Measurements from ENCODE around the gene OR2J3.
"Not testable (repeated sequence)": the region's sequence is repeated elsewhere in the genome, so short reads cannot be mapped to it uniquely, and the experiment has no call there.

Gene OR2J3

DNA sequence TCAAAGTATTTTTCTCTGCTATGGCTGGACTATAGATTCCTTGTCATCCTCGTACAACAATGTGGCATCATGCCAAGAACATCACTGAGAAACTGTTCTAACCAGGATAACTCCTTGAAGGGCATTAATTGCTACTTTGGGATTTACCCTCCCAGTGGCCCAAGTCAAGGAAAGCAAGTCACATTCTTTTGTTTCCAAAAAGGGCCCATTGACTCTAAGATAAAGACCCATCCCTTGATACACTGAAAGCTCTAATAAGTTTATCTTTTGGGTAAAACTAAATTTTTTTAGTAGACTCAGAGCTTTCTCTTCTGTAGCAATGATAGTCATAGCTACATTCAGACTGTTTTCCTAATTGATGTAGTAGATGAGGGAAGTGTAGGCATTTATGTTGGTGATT lies at the start of gene OR2J3:
TSS of gene OR2J3 (plus strand) at position 301 of the 400 bp plus-strand sequence. CDS start 3,833 bp downstream, outside the sequence.
- H3K36me3 ChIP-seq (ENCODE audit: control insufficient read depth in 1 of 2, insufficient read depth in 2 of 2, low read length in 2 of 2), result no peaks in the 10 kb centered on the region
- no peak within 1 kb of the TSS for H3K27ac ChIP-seq (ENCODE audit: low read length)
- H3K27me3 ChIP-seq (ENCODE audit: low read depth, low read length), result no peaks in the 10 kb centered on the region
- H3K4me1 ChIP-seq (ENCODE audit: control insufficient read depth in 1 of 2, insufficient read depth in 2 of 2, low read length in 2 of 2), result no peaks in the 10 kb centered on the region
- no peaks in the 10 kb centered on the region for H3K9me3 ChIP-seq (ENCODE audit: control insufficient read depth in 1 of 2, low read length in 2 of 2)
- H3K4me3 ChIP-seq (ENCODE audit: low read depth in 1 of 2, low read length in 2 of 2), result no peak within 1 kb of the TSS

DNA sequence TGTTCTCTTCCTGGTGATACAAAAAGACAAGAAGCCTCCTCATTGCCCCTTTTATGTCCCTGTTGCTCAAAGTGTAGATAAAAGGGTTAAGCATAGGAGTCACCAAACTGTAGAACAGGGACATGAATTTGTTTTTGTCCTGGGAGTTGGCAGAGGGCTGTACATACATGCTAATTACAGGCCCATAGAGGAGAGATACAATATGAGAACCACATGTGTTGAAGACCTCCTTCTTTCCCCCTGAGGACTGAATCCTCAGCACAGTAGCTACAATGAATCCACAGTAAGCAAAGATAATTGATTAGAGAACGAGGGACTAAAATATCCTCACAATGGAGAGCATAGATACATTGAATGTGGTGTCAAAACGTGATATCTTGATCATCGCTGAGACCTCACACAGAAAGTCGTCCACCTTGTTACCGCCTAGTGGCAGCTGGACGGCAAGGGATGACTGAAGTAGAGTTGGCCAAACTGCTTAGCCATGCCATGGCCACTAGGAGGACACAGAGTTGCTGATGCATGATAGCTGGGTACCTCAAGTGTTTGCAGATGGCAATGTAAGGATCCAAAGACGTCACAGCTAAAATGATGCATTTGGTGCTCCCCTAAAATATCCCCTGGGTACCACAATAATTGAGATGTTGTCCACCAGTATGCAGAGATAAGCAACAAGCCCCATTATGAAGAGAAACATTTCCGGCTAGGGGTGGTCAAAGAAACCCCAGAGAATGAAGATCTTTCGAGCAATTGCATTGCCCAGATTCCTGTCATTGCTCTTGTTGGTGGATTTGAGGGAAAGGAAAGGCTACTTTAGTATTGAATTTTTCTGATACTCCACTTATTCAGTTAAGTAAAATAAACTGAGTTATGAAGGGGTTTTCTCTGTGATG lies 35.8 kb upstream of the OR2J3 start:
- H3K27ac ChIP-seq (ENCODE audit: low read length), result no peak overlapping the region
- H3K9me3 ChIP-seq (ENCODE audit: control insufficient read depth in 1 of 2, low read length in 2 of 2), result no peaks in the 10 kb centered on the region
- H3K4me1 ChIP-seq (ENCODE audit: control insufficient read depth in 1 of 2, insufficient read depth in 2 of 2, low read length in 2 of 2), result no peaks in the 10 kb centered on the region
- no peaks in the 10 kb centered on the region for H3K36me3 ChIP-seq (ENCODE audit: control insufficient read depth in 1 of 2, insufficient read depth in 2 of 2, low read length in 2 of 2)
- no peaks in the 10 kb centered on the region for H3K27me3 ChIP-seq (ENCODE audit: low read depth, low read length)
- H3K4me3 ChIP-seq (ENCODE audit: low read depth in 1 of 2, low read length in 2 of 2), result no peak overlapping the region

DNA sequence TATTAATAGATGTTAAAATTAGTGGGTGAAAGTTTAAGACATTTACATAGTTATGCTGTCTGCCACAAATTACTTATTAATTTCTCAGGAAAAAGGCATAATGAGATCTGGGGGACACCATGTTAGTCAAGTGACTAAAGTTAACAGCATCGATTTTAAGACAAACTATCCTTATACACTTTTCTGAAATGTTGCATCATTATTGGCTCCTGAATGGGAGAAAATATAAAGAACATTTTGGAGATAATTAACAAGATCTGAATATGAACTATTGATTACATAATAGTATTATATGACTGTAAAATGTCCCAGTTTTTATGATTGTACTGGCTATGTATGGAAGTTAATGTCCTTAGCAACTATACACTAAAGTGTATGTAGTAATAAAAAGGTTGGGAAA lies 28.7 kb upstream of the OR2J3 start:
- Histone ChIP-seq H3K27ac (ENCODE audit: low read length) (no peak overlapping the region), H3K4me1 (ENCODE audit: control insufficient read depth in 1 of 2, insufficient read depth in 2 of 2, low read length in 2 of 2) (no peaks in the 10 kb centered on the region), H3K4me3 (ENCODE audit: low read depth in 1 of 2, low read length in 2 of 2) (no peak overlapping the region)

DNA sequence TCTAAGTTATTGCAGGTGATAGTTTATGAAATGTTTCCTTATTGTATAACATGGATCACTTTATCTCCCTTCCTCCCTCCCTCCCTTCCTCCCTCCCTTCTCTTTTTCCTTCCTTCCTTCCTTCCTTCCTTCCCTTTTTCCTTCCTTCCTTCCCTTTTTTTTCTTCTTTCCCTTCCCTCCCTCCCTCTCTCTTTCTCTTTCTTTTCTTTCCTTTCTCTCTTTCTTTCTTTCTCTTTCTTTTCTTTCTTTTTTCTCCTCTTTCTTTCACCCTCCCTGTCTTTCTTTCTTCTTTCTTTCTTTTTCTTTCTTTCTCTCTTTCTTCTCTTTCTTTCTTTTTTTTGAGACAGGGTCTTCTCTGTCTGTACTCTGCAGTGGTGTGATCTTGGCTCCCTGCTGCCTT lies 26.5 kb upstream of the OR2J3 start:
- Histone ChIP-seq H3K4me3 (ENCODE audit: low read depth in 1 of 2, low read length in 2 of 2) (no peak overlapping the region), H3K27ac (ENCODE audit: low read length) (no peak overlapping the region), H3K27me3 (ENCODE audit: low read depth, low read length) (no peaks in the 10 kb centered on the region)

More for the DNA sequence above, 28.7 kb upstream of the OR2J3 start:
- no peaks in the 10 kb centered on the region for H3K36me3 ChIP-seq (ENCODE audit: control insufficient read depth in 1 of 2, insufficient read depth in 2 of 2, low read length in 2 of 2)
- H3K9me3 ChIP-seq (ENCODE audit: control insufficient read depth in 1 of 2, low read length in 2 of 2), result no peaks in the 10 kb centered on the region
- no peaks in the 10 kb centered on the region for H3K27me3 ChIP-seq (ENCODE audit: low read depth, low read length)

DNA sequence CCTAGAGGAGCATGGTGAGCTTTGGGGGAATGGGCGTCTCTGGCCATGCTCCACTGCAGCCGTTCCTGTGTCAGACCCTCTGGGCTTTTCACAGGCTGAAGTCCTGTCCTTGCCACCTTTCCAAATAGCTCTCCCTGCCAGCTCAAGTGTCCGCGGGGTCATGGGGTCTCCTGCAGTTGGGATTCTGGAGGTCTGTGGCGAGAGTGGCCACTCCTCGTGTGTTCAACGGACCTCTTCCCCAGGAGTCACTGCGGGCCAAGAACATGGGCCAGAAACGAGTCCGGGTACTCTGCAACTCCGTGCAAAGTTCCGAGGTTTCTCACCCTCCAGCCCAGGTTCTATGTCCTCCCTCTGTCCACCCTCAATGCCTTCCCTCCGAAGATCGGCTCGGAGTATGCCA lies 25.4 kb upstream of the OR2J3 start:
- H3K9me3 ChIP-seq (ENCODE audit: control insufficient read depth in 1 of 2, low read length in 2 of 2), result no peaks in the 10 kb centered on the region
- no peaks in the 10 kb centered on the region for H3K36me3 ChIP-seq (ENCODE audit: control insufficient read depth in 1 of 2, insufficient read depth in 2 of 2, low read length in 2 of 2)
- no peaks in the 10 kb centered on the region for H3K4me1 ChIP-seq (ENCODE audit: control insufficient read depth in 1 of 2, insufficient read depth in 2 of 2, low read length in 2 of 2)
- H3K27me3 ChIP-seq (ENCODE audit: low read depth, low read length), result no peaks in the 10 kb centered on the region
- H3K4me3 ChIP-seq (ENCODE audit: low read depth in 1 of 2, low read length in 2 of 2), result no peak overlapping the region
- no peak overlapping the region for H3K27ac ChIP-seq (ENCODE audit: low read length)

More for the DNA sequence above, 26.5 kb upstream of the OR2J3 start:
- H3K36me3 ChIP-seq (ENCODE audit: control insufficient read depth in 1 of 2, insufficient read depth in 2 of 2, low read length in 2 of 2), result no peaks in the 10 kb centered on the region
- H3K9me3 ChIP-seq (ENCODE audit: control insufficient read depth in 1 of 2, low read length in 2 of 2), result no peaks in the 10 kb centered on the region
- H3K4me1 ChIP-seq (ENCODE audit: control insufficient read depth in 1 of 2, insufficient read depth in 2 of 2, low read length in 2 of 2), result no peaks in the 10 kb centered on the region

DNA sequence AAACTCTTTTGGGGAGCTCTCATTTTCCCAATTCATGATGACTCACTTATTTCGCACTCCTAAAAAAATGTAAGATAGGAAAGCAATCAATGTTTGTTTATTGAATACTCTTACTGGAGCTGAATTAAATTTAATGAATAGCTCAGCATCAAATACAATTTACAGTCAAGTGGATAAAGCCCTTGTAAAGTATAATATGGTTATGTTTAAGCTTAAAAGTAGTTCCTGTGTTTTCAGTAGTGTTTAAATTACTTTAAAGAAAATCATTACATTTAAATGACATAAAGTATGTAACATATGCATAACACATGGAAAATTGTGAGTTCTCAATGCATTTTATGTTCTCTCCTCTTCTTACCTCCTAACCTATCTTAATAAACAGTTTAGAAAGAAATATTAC lies 20.6 kb upstream of the OR2J3 start, which contains the start of gene OR2B3:
TSS of gene OR2B3 (minus strand) at position 101 of the 400 bp plus-strand sequence. CDS start at position 36, 65 bp downstream.
- Histone ChIP-seq H3K36me3 (ENCODE audit: control insufficient read depth in 1 of 2, insufficient read depth in 2 of 2, low read length in 2 of 2) (no peaks in the 10 kb centered on the region), H3K27ac (ENCODE audit: low read length) (no peak within 1 kb of the TSS), H3K4me1 (ENCODE audit: control insufficient read depth in 1 of 2, insufficient read depth in 2 of 2, low read length in 2 of 2) (no peaks in the 10 kb centered on the region), H3K9me3 (ENCODE audit: control insufficient read depth in 1 of 2, low read length in 2 of 2) (no peaks in the 10 kb centered on the region), H3K4me3 (ENCODE audit: low read depth in 1 of 2, low read length in 2 of 2) (no peak within 1 kb of the TSS), H3K27me3 (ENCODE audit: low read depth, low read length) (no peaks in the 10 kb centered on the region)

DNA sequence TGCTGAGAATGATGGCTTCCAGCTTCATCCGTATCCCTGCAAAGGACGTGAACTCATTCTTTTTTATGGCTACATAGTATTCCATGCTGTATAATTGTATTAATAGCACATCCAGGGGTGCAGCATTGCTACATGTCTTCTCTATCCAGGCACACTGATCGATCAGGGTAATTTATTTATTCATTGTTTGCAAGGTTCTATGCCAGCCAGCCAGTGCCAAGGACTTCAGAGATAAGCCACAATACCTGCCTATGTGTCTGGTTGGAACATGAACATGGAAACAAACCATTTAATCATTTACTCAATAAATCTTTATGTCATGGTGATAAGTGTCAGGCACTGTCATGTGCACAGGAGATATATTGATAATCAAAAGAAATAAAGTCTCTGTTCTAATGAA lies 14.9 kb upstream of the OR2J3 start:
- no peaks in the 10 kb centered on the region for H3K27me3 ChIP-seq (ENCODE audit: low read depth, low read length)
- no peak overlapping the region for H3K27ac ChIP-seq (ENCODE audit: low read length)
- H3K4me3 ChIP-seq (ENCODE audit: low read depth in 1 of 2, low read length in 2 of 2), result no peak overlapping the region
- H3K36me3 ChIP-seq (ENCODE audit: control insufficient read depth in 1 of 2, insufficient read depth in 2 of 2, low read length in 2 of 2), result no peaks in the 10 kb centered on the region
- no peaks in the 10 kb centered on the region for H3K4me1 ChIP-seq (ENCODE audit: control insufficient read depth in 1 of 2, insufficient read depth in 2 of 2, low read length in 2 of 2)
- H3K9me3 ChIP-seq (ENCODE audit: control insufficient read depth in 1 of 2, low read length in 2 of 2), result no peaks in the 10 kb centered on the region

DNA sequence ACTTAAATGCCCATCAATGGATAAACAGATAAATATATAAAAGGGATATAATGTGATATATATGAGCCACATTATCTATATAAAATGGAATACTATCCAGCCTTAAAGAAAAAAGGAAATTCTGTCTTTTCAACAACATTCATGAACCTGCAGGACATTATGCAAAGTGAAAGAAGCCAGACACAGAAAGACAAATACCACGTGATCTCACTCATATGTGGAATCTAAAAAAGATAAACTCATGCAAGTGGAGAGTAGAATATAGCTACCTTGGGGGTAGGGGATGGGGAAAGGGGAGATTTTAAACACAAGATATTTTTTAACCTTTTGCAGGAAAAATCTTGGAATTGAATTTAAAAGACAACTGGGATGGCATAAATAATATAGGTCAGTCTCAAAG lies 10.1 kb upstream of the OR2J3 start:
- Histone ChIP-seq H3K4me1 (ENCODE audit: control insufficient read depth in 1 of 2, insufficient read depth in 2 of 2, low read length in 2 of 2) (no peaks in the 10 kb centered on the region), H3K27ac (ENCODE audit: low read length) (no peak overlapping the region), H3K4me3 (ENCODE audit: low read depth in 1 of 2, low read length in 2 of 2) (no peak overlapping the region), H3K9me3 (ENCODE audit: control insufficient read depth in 1 of 2, low read length in 2 of 2) (no peaks in the 10 kb centered on the region), H3K27me3 (ENCODE audit: low read depth, low read length) (no peaks in the 10 kb centered on the region), H3K36me3 (ENCODE audit: control insufficient read depth in 1 of 2, insufficient read depth in 2 of 2, low read length in 2 of 2) (no peaks in the 10 kb centered on the region)

DNA sequence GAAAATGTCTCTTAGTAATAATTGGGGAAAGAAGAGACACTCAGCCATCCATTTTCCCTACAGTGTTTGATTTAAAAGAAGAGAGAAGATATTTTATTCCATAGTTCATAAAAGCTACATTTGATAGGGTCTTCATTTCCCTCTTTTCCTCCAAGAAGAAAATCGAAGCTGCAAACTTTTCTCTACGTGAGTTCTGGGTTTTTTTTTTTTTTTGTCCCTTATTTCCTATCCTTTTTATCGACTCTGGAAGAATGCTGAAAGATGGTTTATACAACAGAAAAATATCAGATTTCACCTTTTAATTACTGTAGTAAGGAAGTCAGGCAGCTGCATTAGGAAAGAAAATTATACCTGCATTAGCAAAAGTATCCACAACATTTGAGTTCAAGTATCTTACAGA lies 8.7 kb upstream of the OR2J3 start, which contains the start of gene OR2J1:
TSS of gene OR2J1 (plus strand) at position 301 of the 400 bp plus-strand sequence. CDS start 1,453 bp downstream, outside the sequence.
- Histone ChIP-seq H3K9me3 (ENCODE audit: control insufficient read depth in 1 of 2, low read length in 2 of 2) (no peaks in the 10 kb centered on the region), H3K4me3 (ENCODE audit: low read depth in 1 of 2, low read length in 2 of 2) (no peak within 1 kb of the TSS), H3K27me3 (ENCODE audit: low read depth, low read length) (no peaks in the 10 kb centered on the region), H3K27ac (ENCODE audit: low read length) (no peak within 1 kb of the TSS), H3K36me3 (ENCODE audit: control insufficient read depth in 1 of 2, insufficient read depth in 2 of 2, low read length in 2 of 2) (no peaks in the 10 kb centered on the region), H3K4me1 (ENCODE audit: control insufficient read depth in 1 of 2, insufficient read depth in 2 of 2, low read length in 2 of 2) (no peaks in the 10 kb centered on the region)

DNA sequence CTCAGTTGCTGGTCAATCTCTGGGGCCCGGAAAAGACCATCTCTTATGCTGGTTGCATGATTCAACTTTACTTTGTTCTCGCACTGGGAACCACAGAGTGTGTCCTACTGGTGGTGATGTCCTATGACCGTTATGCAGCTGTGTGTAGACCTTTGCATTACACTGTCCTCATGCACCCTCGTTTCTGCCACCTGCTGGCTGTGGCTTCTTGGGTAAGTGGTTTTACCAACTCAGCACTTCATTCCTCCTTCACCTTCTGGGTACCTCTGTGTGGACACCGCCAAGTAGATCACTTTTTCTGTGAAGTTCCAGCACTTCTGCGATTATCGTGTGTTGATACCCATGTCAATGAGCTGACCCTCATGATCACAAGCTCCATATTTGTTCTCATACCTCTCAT lies 4.3 kb downstream of the OR2J3 start:
- H3K4me3 ChIP-seq (ENCODE audit: low read depth in 1 of 2, low read length in 2 of 2), result no peak overlapping the region

DNA sequence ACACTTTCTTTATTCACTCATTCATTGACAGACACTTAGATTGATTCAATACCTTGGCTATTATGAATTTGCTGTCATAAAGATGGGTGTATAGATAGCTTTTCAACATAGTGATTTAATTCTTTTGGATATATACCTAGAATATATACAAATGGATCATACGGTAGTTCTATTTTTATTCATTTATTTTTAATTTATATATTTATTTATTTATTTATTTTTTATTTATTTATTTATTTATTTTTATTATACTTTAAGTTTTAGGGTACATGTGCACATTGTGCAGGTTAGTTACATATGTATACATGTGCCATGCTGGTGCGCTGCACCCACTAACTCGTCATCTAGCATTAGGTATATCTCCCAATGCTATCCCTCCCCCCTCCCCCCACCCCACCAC lies 7.1 kb downstream of the OR2J3 start:
- not testable (repeated sequence) for H3K36me3 ChIP-seq (ENCODE audit: control insufficient read depth in 1 of 2, insufficient read depth in 2 of 2, low read length in 2 of 2); H3K27ac ChIP-seq (ENCODE audit: low read length); H3K4me1 ChIP-seq (ENCODE audit: control insufficient read depth in 1 of 2, insufficient read depth in 2 of 2, low read length in 2 of 2); H3K4me3 ChIP-seq (ENCODE audit: low read depth in 1 of 2, low read length in 2 of 2); H3K9me3 ChIP-seq (ENCODE audit: control insufficient read depth in 1 of 2, low read length in 2 of 2); H3K27me3 ChIP-seq (ENCODE audit: low read depth, low read length)

More for the DNA sequence above, 4.3 kb downstream of the OR2J3 start:
- Histone ChIP-seq H3K36me3 (ENCODE audit: control insufficient read depth in 1 of 2, insufficient read depth in 2 of 2, low read length in 2 of 2) (no peaks in the 10 kb centered on the region), H3K27ac (ENCODE audit: low read length) (no peak overlapping the region), H3K27me3 (ENCODE audit: low read depth, low read length) (no peaks in the 10 kb centered on the region), H3K4me1 (ENCODE audit: control insufficient read depth in 1 of 2, insufficient read depth in 2 of 2, low read length in 2 of 2) (no peaks in the 10 kb centered on the region), H3K9me3 (ENCODE audit: control insufficient read depth in 1 of 2, low read length in 2 of 2) (no peaks in the 10 kb centered on the region)

All from muscle layer of duodenum (tissue), 2 donors.